Glutamatergic neuron (in vitro differentiated cells): Measurements from ENCODE around the gene NRBP1. TPM values are rescaled to one million over a fixed set of nuclear protein-coding genes. Genes with fewer than 3 reads are reported as not detected.
A peak's percentile ranks its signal among the peaks of the same experiment; 100 is the strongest.
"Not testable (repeated sequence)": the region's sequence is repeated elsewhere in the genome, so short reads cannot be mapped to it uniquely, and the experiment has no call there.

Experiments used
- DNase-seq: peaks from one replicate; pipeline ENCODE4 v3.0.0; 2022
- H3K27ac Mint-ChIP-seq: one replicate; pipeline ENCODE4 v1.8.0; 2020; ENCODE audit warnings: mild to moderate bottlenecking, mixed read lengths, inconsistent platforms; ENCODE audit not compliant: unreplicated experiment
- H3K27me3 Mint-ChIP-seq: one replicate; pipeline ENCODE4 v1.8.0; 2020; ENCODE audit warnings: mild to moderate bottlenecking, moderate library complexity, mixed read lengths, inconsistent platforms; ENCODE audit not compliant: unreplicated experiment
- H3K36me3 Mint-ChIP-seq: one replicate; pipeline ENCODE4 v1.8.0; 2020; ENCODE audit warnings: mild to moderate bottlenecking, mixed read lengths, inconsistent platforms; ENCODE audit not compliant: unreplicated experiment
- H3K4me1 Mint-ChIP-seq: one replicate; pipeline ENCODE4 v1.8.0; 2020; ENCODE audit warnings: mild to moderate bottlenecking, low read depth, mixed read lengths, inconsistent platforms; ENCODE audit not compliant: unreplicated experiment
- H3K4me3 Mint-ChIP-seq: one replicate; pipeline ENCODE4 v1.8.0; 2020; ENCODE audit warnings: mild to moderate bottlenecking, mixed read lengths, inconsistent platforms; ENCODE audit not compliant: unreplicated experiment
- H3K9me3 Mint-ChIP-seq: one replicate; pipeline ENCODE4 v1.8.0; 2020; ENCODE audit warnings: mild to moderate bottlenecking, moderate library complexity, mixed read lengths, inconsistent platforms; ENCODE audit not compliant: unreplicated experiment
- total RNA-seq: library from RNA; stranded (reverse); fragmentation: NEBNext Ultra II Directional; extraction: Animal tissue kit (Norgen Biotek cat#: 25700); gene quantifications from one replicate; pipeline ENCODE4 v1.2.1, GENCODE V29; 2021; ENCODE audit not compliant: unreplicated experiment
- TF ChIP-seq, protein P1 (sequence below): fragments of 200-600 bp; sonication (generic); IDR thresholded peaks from one replicate; pipeline ENCODE4 v1.5.0; 2021; ENCODE audit not compliant: partially characterized antibody, unreplicated experiment

The NRBP1 gene
- total RNA-seq, 1 donor from 2014 or later, result 142 TPM

- peaks cover 2% of the 10 kb centered on the region for H3K27me3 Mint-ChIP-seq
- H3K9me3 Mint-ChIP-seq, result no peaks in the 10 kb centered on the region
- TF ChIP-seq, protein P1, sequence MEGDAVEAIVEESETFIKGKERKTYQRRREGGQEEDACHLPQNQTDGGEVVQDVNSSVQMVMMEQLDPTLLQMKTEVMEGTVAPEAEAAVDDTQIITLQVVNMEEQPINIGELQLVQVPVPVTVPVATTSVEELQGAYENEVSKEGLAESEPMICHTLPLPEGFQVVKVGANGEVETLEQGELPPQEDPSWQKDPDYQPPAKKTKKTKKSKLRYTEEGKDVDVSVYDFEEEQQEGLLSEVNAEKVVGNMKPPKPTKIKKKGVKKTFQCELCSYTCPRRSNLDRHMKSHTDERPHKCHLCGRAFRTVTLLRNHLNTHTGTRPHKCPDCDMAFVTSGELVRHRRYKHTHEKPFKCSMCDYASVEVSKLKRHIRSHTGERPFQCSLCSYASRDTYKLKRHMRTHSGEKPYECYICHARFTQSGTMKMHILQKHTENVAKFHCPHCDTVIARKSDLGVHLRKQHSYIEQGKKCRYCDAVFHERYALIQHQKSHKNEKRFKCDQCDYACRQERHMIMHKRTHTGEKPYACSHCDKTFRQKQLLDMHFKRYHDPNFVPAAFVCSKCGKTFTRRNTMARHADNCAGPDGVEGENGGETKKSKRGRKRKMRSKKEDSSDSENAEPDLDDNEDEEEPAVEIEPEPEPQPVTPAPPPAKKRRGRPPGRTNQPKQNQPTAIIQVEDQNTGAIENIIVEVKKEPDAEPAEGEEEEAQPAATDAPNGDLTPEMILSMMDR, result no peak
- H3K4me1 Mint-ChIP-seq, result no peaks in the 10 kb centered on the region
- no peak overlapping the region for H3K27ac Mint-ChIP-seq
- no peak overlapping the region for H3K4me3 Mint-ChIP-seq
- no peaks in the 10 kb centered on the region for H3K36me3 Mint-ChIP-seq
- no peak for DNase-seq
Observed at GRCh38 chr2:27421660-27422250, 6.7 kb upstream of the NRBP1 start.

DNA sequence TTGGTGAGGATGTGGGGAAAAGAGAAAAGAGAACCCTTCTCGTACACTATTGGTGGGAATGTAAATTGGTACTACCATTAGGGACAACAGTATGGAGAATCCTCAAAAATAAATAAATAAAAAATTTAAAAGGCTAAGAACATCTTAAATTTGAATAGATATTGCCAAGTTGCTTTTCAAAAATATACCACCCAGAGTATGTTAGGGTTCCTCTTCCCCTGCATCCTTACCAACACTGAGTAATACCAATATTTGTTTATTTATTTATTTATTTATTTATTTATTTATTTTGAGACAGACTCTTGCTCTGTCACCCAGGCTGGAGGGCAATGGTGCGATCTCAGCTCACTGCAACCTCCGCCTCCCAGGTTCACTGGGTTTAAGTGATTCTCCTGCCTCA is 5.5 kb upstream of the NRBP1 start:
- Mint-ChIP-seq H3K36me3 (no peaks in the 10 kb centered on the region), H3K27ac (no peak overlapping the region)

DNA sequence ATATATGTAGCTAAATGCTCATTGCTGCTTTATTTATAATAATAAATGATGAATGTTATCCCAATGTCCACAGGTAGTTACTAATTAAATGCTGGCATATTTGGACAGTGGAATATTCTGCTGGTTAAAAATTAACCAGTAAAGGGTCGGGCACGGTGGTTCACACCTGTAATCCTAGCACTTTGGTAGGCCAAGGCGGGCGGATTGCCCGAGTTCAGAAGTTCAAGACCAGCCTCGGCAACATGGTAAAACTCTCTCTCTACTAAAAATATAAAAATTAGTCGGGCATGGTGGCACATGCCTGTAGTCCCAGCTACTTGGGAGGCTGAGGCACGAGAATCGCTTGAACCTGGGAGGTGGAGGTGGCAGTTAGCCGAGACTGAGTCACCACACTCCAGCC is 3.4 kb upstream of the NRBP1 start:
- Mint-ChIP-seq H3K9me3 (peaks cover 12% of the 10 kb centered on the region), H3K4me1 (peaks cover 10% of the 10 kb centered on the region)
- not testable (repeated sequence) for H3K4me3 Mint-ChIP-seq, H3K27me3 Mint-ChIP-seq, H3K27ac Mint-ChIP-seq, DNase-seq, H3K36me3 Mint-ChIP-seq

More for the DNA sequence above, 5.5 kb upstream of the NRBP1 start:
- Mint-ChIP-seq H3K9me3 (peaks cover 4% of the 10 kb centered on the region), H3K27me3 (no peaks in the 10 kb centered on the region), H3K4me3 (no peak overlapping the region), H3K4me1 (peaks cover 4% of the 10 kb centered on the region)
- no peak for DNase-seq
- TF ChIP-seq, protein P1, result no peak

DNA sequence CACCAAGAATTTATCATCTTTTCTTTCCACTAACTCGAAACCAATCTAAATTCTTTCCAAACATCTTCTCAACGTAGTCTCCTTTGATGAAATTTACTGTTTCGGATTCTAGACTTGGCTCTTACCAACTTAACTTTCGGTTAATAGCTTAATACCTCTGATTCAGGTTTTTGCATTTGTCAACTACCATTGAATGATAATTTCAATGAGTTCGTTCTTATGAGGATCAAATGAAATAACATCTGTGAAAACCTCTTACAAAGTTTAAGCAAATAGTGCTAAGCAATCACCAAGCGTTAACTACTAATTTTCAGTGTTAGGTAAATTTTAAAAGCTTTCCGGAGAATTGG is 593 bp upstream of the NRBP1 start:
- Mint-ChIP-seq H3K4me1 (peaks cover 19% of the 10 kb centered on the region), H3K9me3 (peaks cover 12% of the 10 kb centered on the region), H3K27me3 (peaks cover 3% of the 10 kb centered on the region), H3K27ac (peak overlapping the region; percentile 98), H3K36me3 (no peaks in the 10 kb centered on the region), H3K4me3 (peak overlapping the region; percentile 89)
- no peak for DNase-seq
- TF ChIP-seq, protein P1, result no peak

DNA sequence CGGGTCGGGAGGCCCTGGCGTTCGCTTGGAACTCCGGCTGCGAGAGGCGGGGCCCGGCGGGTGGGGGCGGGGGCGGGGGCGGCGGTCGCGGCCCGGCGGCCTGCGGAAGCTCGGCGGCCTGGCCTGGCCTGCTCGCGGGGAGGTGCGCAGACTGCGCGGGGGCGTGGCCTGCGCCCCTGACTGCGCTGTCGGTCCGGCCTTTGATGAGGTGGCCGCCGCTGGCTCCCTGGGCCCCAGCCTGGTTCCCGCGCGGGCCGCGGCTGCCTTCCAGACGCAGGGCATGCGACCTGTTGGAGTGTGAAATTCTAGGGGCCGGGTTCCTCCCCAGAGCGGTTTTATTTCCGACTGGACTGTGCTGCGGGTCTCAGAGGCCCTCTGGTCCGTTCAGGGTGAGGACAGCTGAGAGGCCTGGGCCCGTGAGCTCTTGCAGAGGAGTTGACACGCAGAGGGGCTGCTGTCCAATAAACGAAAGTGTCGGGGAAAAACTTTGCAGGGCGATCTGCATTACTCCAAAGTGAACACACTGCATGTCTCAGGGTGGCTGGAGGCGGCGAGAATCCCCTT is 629 bp downstream of the NRBP1 start:
- peak; percentile 86 for DNase-seq
- TF ChIP-seq, protein P1, result no peak
- H3K4me3 Mint-ChIP-seq, result peak overlapping the region; percentile 99
- H3K9me3 Mint-ChIP-seq, result peaks cover 12% of the 10 kb centered on the region
- H3K27me3 Mint-ChIP-seq, result peaks cover 3% of the 10 kb centered on the region
- H3K27ac Mint-ChIP-seq, result peak overlapping the region; percentile 95
- H3K36me3 Mint-ChIP-seq, result no peaks in the 10 kb centered on the region
- peaks cover 19% of the 10 kb centered on the region for H3K4me1 Mint-ChIP-seq
